Effector memory CD4-positive, alpha-beta T cell (primary cell): ENCODE measurements around the gene GRPEL2.

ENCODE experiments used
- DNase-seq, 3 donors: peaks; one replicate each; pipeline ENCODE4 v3.0.0-alpha.2; 2020
- H3K27ac ChIP-seq: 2 replicates; pipeline ENCODE4 v1.7.0; 2013; ENCODE audit warnings: mild to moderate bottlenecking, low read length, moderate library complexity; ENCODE audit not compliant: insufficient read depth, poor library complexity, severe bottlenecking
- H3K27me3 ChIP-seq: replicated peaks from 2 replicates; pipeline ENCODE4 v1.7.0; 2013; ENCODE audit warnings: mild to moderate bottlenecking, low read length; ENCODE audit not compliant: insufficient read depth, control insufficient read depth, poor library complexity, severe bottlenecking
- H3K36me3 ChIP-seq: 2 replicates; pipeline ENCODE4 v1.7.0; 2013; ENCODE audit warnings: mild to moderate bottlenecking, low read length, moderate library complexity; ENCODE audit not compliant: control insufficient read depth, insufficient read depth
- H3K4me1 ChIP-seq: 2 replicates; pipeline ENCODE4 v1.7.0; 2013; ENCODE audit warnings: low read length, mild to moderate bottlenecking; ENCODE audit not compliant: control insufficient read depth, insufficient read depth, poor library complexity, severe bottlenecking
- H3K4me3 ChIP-seq: 2 replicates; pipeline ENCODE4 v1.7.0; 2013; ENCODE audit warnings: low read length, low read depth, mild to moderate bottlenecking; ENCODE audit not compliant: insufficient read depth, poor library complexity, severe bottlenecking
- H3K9me3 ChIP-seq: 2 replicates; pipeline ENCODE4 v1.7.0; 2013; ENCODE audit warnings: mild to moderate bottlenecking, low read length, moderate library complexity; ENCODE audit not compliant: control insufficient read depth

Gene GRPEL2

DNA sequence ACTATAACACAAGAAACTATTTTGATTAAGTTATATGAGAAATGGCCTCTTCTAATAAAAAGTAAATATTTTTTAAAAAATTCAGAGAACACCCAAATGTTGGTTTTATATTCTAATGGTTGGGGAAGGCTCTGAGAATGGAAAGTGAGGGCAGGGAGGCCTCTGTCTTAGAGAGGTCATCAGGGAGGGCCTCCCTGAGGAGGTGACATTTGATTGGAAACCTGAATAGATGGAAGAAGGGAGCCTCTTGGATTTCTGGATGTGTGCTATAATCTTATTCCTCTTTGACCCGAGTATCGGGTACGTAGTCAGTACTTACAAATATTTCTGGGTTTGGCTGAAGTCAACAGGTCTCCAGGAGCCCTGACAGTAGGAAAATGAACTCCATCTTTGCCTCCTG is 26.1 kb upstream of the GRPEL2 start:
- H3K27me3 ChIP-seq: no peaks in the 10 kb centered on the region
- no peak overlapping the region for H3K27ac ChIP-seq
- no peak overlapping the region for H3K4me3 ChIP-seq
- no peak for DNase-seq
- H3K36me3 ChIP-seq: no peaks in the 10 kb centered on the region
- no peaks in the 10 kb centered on the region for H3K4me1 ChIP-seq
- no peaks in the 10 kb centered on the region for H3K9me3 ChIP-seq

DNA sequence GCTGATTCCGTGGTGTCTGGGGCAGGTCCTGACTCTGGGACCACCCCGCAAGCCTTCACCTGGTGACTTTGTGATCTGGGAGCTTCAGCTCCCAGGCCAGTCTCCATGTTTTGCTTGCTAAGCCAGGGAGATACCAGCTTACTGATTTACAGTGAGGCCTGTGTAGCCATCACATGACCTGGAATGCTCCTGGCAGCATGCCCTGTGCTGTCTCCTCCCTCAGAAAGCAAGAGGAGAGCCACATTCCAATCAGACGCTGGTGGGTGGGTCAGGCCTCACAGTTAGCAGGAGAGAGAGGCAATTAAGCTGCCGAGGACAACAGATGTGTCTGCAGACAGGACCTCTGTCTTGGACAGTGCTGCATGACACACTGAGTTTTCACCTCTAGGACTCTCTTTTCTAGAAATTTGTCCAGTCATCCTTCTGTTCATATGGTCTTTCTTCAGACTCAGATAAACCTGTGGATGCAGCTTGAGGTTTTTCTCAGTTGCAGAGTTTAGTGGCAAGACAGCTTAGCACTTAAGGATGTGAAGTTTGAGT is 24.4 kb upstream of the GRPEL2 start:
- Histone ChIP-seq H3K4me1 (no peaks in the 10 kb centered on the region), H3K4me3 (no peak overlapping the region), H3K27ac (no peak overlapping the region), H3K36me3 (no peaks in the 10 kb centered on the region), H3K27me3 (no peaks in the 10 kb centered on the region), H3K9me3 (no peaks in the 10 kb centered on the region)
- DNase-seq: no peak

DNA sequence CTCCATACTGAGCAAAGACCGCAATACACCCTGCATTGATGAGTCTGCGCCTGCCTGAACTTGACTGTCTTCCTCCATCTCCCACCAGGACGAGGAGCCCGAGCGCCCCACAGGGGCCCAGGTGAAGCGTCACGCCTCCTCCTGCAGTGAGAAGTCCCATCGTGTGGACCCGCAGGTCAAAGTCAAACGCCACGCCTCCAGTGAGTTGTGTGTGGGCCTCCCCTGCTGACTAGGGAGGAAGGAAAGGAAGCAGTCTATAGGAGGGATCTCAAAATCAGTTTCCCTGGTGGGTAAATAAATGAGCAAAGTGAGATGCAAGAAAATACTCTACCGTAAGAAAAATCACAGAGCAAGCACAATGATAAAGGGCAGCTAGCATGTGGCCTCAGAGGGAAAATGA is 22.8 kb upstream of the GRPEL2 start:
- H3K27me3 ChIP-seq: no peaks in the 10 kb centered on the region
- no peak for DNase-seq
- no peaks in the 10 kb centered on the region for H3K36me3 ChIP-seq
- H3K4me3 ChIP-seq: no peak overlapping the region
- no peak overlapping the region for H3K27ac ChIP-seq
- no peaks in the 10 kb centered on the region for H3K4me1 ChIP-seq
- H3K9me3 ChIP-seq: no peaks in the 10 kb centered on the region

DNA sequence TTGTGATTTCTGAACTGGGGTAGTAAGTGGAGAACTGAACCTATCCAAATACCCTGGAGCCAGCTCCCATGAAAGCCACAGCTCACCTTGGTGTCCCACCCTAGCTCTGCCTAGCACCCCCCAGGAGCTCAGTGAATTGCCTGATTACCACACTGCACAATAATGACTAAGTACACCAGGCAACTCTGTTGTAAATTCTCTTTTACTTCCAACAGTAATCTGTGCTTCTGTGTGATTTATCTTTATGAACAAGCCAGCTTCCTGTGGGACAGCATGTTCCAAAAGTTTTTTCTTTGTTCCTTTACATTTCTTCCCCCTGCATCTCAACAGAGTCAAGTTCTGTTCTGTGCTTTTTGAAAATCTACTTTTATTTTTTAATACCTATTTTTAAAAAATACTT is 22.1 kb upstream of the GRPEL2 start:
- no peak overlapping the region for H3K27ac ChIP-seq
- H3K4me3 ChIP-seq: no peak overlapping the region
- no peaks in the 10 kb centered on the region for H3K27me3 ChIP-seq
- no peaks in the 10 kb centered on the region for H3K4me1 ChIP-seq
- H3K36me3 ChIP-seq: no peaks in the 10 kb centered on the region
- H3K9me3 ChIP-seq: no peaks in the 10 kb centered on the region
- DNase-seq: no peak

DNA sequence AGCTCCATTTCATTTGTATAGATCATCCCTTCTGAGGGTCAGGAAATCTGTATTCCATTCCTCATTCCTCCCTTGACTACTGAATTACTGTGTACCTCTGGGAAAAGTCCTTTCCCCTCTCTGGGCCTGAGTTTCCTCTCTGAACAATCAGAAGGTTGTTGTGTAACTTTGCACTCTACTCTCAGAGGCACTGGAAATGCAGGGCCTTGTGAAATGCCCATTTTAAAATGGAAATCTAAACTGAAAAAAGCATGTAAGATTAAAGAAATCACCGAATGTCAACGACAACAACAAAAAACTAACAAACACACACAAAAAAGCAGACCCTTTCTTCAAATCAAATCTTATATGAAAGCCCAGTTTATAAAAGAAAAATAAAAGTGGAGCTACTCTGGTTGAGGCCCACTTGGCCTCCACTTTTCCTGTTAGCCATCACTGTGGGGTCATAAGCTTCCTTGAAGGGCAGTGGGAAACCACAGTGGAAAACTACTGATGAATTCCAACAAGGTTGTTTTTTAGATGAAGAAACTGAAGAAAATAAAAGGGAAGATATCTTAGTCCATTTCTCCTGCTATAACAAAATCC is 21.6 kb upstream of the GRPEL2 start:
- Histone ChIP-seq H3K27me3 (no peaks in the 10 kb centered on the region), H3K4me3 (no peak overlapping the region), H3K9me3 (no peaks in the 10 kb centered on the region), H3K4me1 (no peaks in the 10 kb centered on the region), H3K36me3 (no peaks in the 10 kb centered on the region), H3K27ac (no peak overlapping the region)
- no peak for DNase-seq

GRCh38 chr5:149324641-149325040 is 20.7 kb upstream of the GRPEL2 start:
- H3K27me3 ChIP-seq: no peaks in the 10 kb centered on the region
- no peaks in the 10 kb centered on the region for H3K36me3 ChIP-seq
- H3K27ac ChIP-seq: no peak overlapping the region
- no peak for DNase-seq
- H3K4me3 ChIP-seq: no peak overlapping the region
- no peaks in the 10 kb centered on the region for H3K4me1 ChIP-seq
- H3K9me3 ChIP-seq: no peaks in the 10 kb centered on the region

DNA sequence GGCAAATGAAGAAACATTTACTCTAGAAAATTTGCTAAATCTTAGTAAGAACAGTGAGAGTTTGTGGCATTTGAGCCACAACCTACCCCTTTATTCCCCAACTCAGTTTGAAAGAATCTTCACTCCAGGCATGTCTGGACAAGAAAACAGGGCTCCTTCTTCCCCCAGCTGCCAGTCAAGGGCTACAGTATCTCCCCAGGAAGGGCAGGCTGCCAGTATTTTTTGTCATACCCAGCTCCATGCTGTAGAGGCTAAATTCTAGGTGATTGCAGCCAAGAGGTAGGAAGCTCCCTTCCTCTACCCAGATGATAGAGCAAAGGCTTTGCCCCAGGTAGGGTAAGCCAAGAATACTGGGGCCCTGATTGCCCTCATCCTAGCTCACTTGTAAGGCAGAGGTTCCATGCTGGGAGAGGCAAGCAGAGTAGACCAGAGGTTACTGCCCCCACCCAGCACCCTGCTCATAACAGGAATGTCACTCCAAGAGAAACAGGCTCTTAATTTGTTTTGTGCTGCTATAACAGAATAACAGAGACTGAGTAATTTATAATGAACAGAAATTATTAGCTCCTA is 20.0 kb upstream of the GRPEL2 start:
- DNase-seq: no peak
- no peaks in the 10 kb centered on the region for H3K36me3 ChIP-seq
- H3K9me3 ChIP-seq: no peaks in the 10 kb centered on the region
- H3K27me3 ChIP-seq: no peaks in the 10 kb centered on the region
- no peaks in the 10 kb centered on the region for H3K4me1 ChIP-seq
- no peak overlapping the region for H3K27ac ChIP-seq
- H3K4me3 ChIP-seq: no peak overlapping the region

- Histone ChIP-seq H3K4me3 (no peak overlapping the region), H3K27ac (no peak overlapping the region), H3K36me3 (no peaks in the 10 kb centered on the region), H3K9me3 (no peaks in the 10 kb centered on the region), H3K4me1 (no peaks in the 10 kb centered on the region), H3K27me3 (no peaks in the 10 kb centered on the region)
- no peak for DNase-seq
Measured at GRCh38 chr5:149325894-149326293, 19.4 kb upstream of the GRPEL2 start.

DNA sequence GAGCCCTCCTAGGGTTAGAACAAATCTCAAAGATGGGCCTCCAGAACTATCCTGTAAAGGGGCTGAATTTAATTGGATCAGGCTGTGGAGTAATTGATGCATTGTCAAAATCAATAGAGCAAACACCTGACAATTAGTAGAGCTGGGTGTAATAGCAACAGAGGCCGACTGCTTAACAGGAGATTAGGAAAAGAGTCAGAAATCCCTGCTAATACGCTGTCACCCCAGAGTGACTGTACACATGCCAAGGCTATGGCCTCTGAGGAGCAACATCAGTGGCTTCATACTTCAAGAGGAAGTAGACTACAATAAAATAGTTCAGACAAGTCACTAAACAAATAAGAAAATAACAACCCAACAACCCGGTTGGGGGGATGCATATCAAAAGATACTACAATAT is 18.7 kb upstream of the GRPEL2 start:
- H3K9me3 ChIP-seq: no peaks in the 10 kb centered on the region
- DNase-seq: no peak
- H3K4me1 ChIP-seq: no peaks in the 10 kb centered on the region
- no peaks in the 10 kb centered on the region for H3K36me3 ChIP-seq
- H3K4me3 ChIP-seq: no peak overlapping the region
- no peak overlapping the region for H3K27ac ChIP-seq
- no peaks in the 10 kb centered on the region for H3K27me3 ChIP-seq

DNA sequence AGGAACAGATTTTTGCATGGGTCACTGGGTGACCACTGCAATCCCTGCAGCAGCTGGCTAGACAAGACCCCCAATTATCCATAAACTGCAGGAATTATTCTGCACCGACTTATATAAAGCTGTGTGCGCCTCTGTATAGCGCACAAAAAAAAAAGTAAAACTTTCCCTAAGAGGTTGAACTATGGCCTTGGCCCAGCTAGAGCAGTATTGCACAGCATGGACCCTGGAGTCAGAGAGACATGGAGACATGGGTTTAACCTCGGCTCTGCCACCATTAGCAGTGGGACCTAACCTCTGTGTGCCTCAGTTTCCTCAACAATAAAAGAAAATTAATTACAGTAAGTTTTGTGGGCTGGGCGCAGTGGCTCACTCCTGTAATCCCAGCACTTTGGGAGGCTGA is 17.1 kb upstream of the GRPEL2 start:
- no peaks in the 10 kb centered on the region for H3K27me3 ChIP-seq
- no peaks in the 10 kb centered on the region for H3K9me3 ChIP-seq

More for the DNA sequence above, 17.1 kb upstream of the GRPEL2 start:
- no peak overlapping the region for H3K4me3 ChIP-seq
- no peak for DNase-seq
- no peak overlapping the region for H3K27ac ChIP-seq
- H3K36me3 ChIP-seq: no peaks in the 10 kb centered on the region
- no peaks in the 10 kb centered on the region for H3K4me1 ChIP-seq
